ENCODE data around the gene RPS6KA2. TPM values are rescaled to one million over a fixed set of nuclear protein-coding genes. Genes with fewer than 3 reads are reported as not detected.

RPS6KA2 gene
- total and polyA plus RNA-seq, 2 donors (not counting 3 experiments of a cell fraction or from before 2014, with no cell fraction given): 54.5 to 75.8 TPM

DNA sequence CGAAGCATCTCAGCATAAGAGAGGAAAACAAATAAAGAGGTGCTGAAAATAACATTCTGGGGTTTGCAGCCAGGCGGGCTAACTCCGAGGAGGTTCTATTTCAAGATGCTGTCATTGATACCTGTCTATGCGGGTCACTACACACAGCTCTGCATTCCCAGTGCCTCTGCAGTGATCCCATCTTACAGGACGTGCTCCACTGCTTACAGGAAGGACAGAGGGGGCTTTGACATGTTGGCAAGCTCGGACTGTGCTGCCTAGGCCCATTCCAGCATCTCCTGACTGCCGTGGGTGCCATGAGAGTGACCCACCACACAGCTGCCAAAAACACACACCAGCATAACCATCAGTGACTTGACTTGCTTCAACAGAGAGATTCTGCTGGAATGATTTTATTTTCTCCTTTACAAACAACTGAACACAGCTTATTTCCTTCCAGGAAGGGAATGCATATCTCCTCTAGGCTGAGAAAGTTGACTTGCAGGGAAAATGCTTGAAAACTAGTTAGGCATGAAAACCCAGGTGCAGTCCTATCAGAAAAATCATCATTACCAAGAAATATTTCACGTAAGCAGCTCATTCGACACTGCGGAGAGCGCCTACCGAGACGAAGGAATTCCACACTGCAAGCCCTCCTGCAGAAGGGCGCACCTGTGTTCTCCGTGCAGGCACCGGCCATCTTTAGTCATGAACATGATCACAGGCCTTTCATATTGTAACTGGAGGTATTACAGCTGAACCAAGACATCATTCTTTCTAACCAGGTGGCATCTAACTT, 103.1 kb downstream of the RPS6KA2 start:
- Histone ChIP-seq H3K27me3 (ENCODE audit: control insufficient read depth in 2 of 2, insufficient read depth in 2 of 2, low read length in 2 of 2) (no peaks in the 10 kb centered on the region), H3K4me1 (ENCODE audit: control insufficient read depth, extremely low read depth, insufficient read depth, low read length) (no peaks in the 10 kb centered on the region), H3K79me2 (ENCODE audit: control insufficient read depth, insufficient read depth, low read length) (no peaks in the 10 kb centered on the region), H3K36me3 (ENCODE audit: control insufficient read depth in 2 of 2, extremely low read depth in 1 of 2, insufficient read depth in 2 of 2, low read length in 2 of 2) (peaks cover 0 to 19% of the 10 kb centered on the region in 2 experiments), H3K9me3 (replicated peaks; ENCODE audit: control insufficient read depth, insufficient read depth, low read length) (no peaks in the 10 kb centered on the region), H3K9ac (replicated peaks; ENCODE audit: extremely low read depth, insufficient read depth, low read length) (no peak overlapping the region), H2AFZ (ENCODE audit: low read depth, low read length) (no peak overlapping the region), H4K20me1 (replicated peaks; ENCODE audit: control insufficient read depth, extremely low read depth, insufficient read depth, low read length) (no peaks in the 10 kb centered on the region), H3K27ac (ENCODE audit: insufficient read depth, low read depth, low read length) (no peak overlapping the region), H3K9me1 (replicated peaks; ENCODE audit: control insufficient read depth, extremely low read depth, insufficient read depth, low read length) (no peaks in the 10 kb centered on the region), H3K4me2 (ENCODE audit: insufficient read depth, low read length) (no peak overlapping the region), H3K4me3 (replicated peaks in 1 of 3; ENCODE audit: insufficient read depth in 1 of 3, low read depth in 1 of 3, low read length in 3 of 3) (no peak overlapping the region)
- no peak for DNase-seq (ENCODE audit: low read depth, low spot score)
- intact Hi-C loops (cut with micrococcal nuclease): no loop called here
- no peak for FAIRE-seq
- ChIA-PET CTCF (interaction anchor here (1.5 to 1.8 kb wide), 2 partner anchors 11 to 15 kb away, joined by 3 to 5 read pairs; no protein-coding TSS in a partner anchor), POLR2A (no interaction called here)
- BruUV-seq (replicated peaks): no TSS peak
- TF ChIP-seq CTCF (IDR thresholded peaks at IDR 0.05; ENCODE audit: extremely low read depth in 1 of 2, insufficient read depth in 1 of 2, low read depth in 1 of 2, low read length in 2 of 2) (no peak), MAX (IDR thresholded peaks at IDR 0.05; ENCODE audit: insufficient read depth, insufficient read length) (no peak), EZH2 (IDR thresholded peaks at IDR 0.05; ENCODE audit: borderline replicate concordance, low read depth, low read length, severe bottlenecking) (no peak)
- dilution Hi-C loops (cut with MboI; ENCODE audit: extremely low pct_ligation_motif_present, low sequenced_read_pairs): no loop called here

Measured in endothelial cell of umbilical vein (primary cell).